Smooth muscle cell of the umbilical artery (primary cell): ENCODE results near the gene SF3B5. TPM values are rescaled to one million over a fixed set of nuclear protein-coding genes. Genes with fewer than 3 reads are reported as not detected.

ENCODE experiments used
- total RNA-seq: library from RNA; depleted of rRNA; stranded (reverse); fragments of >200 nt; gene quantifications from 2 replicates; pipeline ENCODE4 v1.2.3, GENCODE V29; 2014

Gene SF3B5
- 38.5 and 75.1 TPM in 2 replicates for total RNA-seq

DNA sequence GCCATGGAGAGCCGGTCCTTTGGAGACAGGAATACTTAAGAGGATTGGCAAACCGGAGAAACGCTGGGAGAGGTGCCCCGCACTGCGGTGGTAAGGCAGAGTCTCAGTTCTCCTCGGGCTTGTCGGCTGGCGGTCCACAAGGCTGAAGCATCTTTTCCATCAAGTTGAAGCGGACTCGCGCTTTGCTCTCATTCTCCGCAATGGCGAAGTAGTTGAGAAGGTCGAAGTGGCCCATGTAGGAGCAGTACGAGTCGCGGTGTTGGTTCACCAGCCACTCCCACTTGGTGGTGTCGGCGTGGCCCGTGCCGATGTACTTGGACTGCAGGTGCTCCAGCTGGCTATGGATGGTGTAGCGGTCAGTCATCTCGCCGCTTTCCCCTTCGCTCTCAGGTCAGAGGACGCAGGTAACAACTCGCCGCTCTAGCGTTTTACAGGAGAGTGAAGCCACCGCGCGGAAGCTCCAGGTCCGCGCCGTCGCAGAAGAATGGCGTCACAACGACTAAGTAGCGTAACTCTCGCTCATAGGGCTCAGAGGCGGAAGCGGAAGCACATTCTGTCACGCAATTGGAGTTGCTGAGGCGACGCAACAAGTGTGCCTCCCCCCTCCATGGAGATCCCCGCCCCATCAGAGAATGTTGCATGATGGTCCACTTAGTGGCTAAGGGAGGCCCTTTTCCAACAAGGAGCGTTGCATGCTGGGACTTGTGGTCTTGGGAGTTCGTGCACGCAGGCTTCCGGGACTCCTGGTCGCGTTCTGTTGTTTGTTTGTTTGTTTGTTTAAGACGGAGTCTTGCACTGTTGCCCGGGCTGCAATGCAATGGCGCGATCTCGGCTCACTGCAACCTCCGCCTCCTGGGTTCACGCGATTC, at the start of gene SF3B5:
TSS of gene SF3B5 (minus strand) at position 440 of the 869 bp plus-strand sequence. CDS start at position 364, 76 bp downstream.

Other genes starting within 250 kb of the SF3B5 start
- gene ZC2HC1B, start 231.1 kb downstream of the SF3B5 start, total RNA-seq: not detected in 2 replicates
- 7.4 and 16.8 TPM in 2 replicates for gene PLAGL1, start 87.3 kb downstream of the SF3B5 start, total RNA-seq
- 0.59 and 1.2 TPM in 2 replicates for gene STX11, start 54.9 kb upstream of the SF3B5 start, total RNA-seq
- 90.9 and 129 TPM in 2 replicates for gene UTRN, start 189.8 kb upstream of the SF3B5 start, total RNA-seq